Ovary (tissue), 3 donors: ENCODE results near the gene LMLN.

Source experiments
- CTCF ChIP-seq, 3 donors: fragments of 450-650 bp in 2 of 3; fragments of 200-600 bp in 1 of 3; IDR thresholded peaks; one replicate each; pipeline versions ENCODE4 v1.5.1 to v1.8.0; 2016 to 2022; ENCODE audit warnings: antibody characterized with exemption in 3 of 3, mild to moderate bottlenecking in 1 of 3
- POLR2A ChIP-seq: fragments of 450-650 bp; IDR thresholded peaks from one replicate; pipeline ENCODE4 v1.6.1; 2017; ENCODE audit warnings: antibody characterized with exemption, mild to moderate bottlenecking, moderate library complexity
- donor health status: DM: no; HTN: no; CAD: no.

- peak; percentile 87 for TF ChIP-seq POLR2A
- TF ChIP-seq CTCF (IDR thresholded peaks at IDR 0.05): no peak
Measured at GRCh38 chr3:197949778-197950676, 10.0 kb upstream of the LMLN start, which contains the start of gene RPL35A.
